Panc1 (cell line): ENCODE measurements around the gene CNNM2. TPM values are rescaled to one million over a fixed set of nuclear protein-coding genes. Genes with fewer than 3 reads are reported as not detected.
A peak's percentile ranks its signal among the peaks of the same experiment; 100 is the strongest.

Experiments
- ATAC-seq: fragments of 200-7000 bp; cut with Tn5 transposase; 2 replicates; pipeline ENCODE4 v1.9.1; 2020; ENCODE audit warnings: mild to moderate bottlenecking, moderate library complexity
- BruUV-seq: library from RNA; stranded (reverse); fragments of 400-500 nt; replicated peaks from 2 replicates; lab custom pipeline; 2021; lab: Mats Ljungman, UMichigan
- CTCF ChIA-PET: fragments of 300-600 bp; sonication (Branson Sonifier 250); formaldehyde crosslinking; loops from one replicate; lab custom pipeline; 2022; ENCODE audit warnings: antibody characterized with exemption; lab: Charles Lee
- POLR2A ChIA-PET: fragments of 300-600 bp; sonication (Branson Sonifier 250); formaldehyde crosslinking; loops from one replicate; lab custom pipeline; 2022; ENCODE audit warnings: antibody characterized with exemption; lab: Charles Lee
- DNase-seq: peaks from one replicate; pipeline ENCODE4 v3.0.0-alpha.2; 2010; ENCODE audit warnings: low read depth, low spot score
- H3K27ac ChIP-seq: 2 replicates; pipeline ENCODE4 v1.5.1; 2011; ENCODE audit warnings: mild to moderate bottlenecking, low read length, inconsistent platforms
- H3K27me3 ChIP-seq: fragments of 200-500 bp; sonication (Bioruptor generic); 2 replicates; pipeline ENCODE4 v1.6.0; 2014; ENCODE audit warnings: low read length, inconsistent platforms; ENCODE audit not compliant: control insufficient read depth, insufficient read depth
- H3K36me3 ChIP-seq: fragments of 200-500 bp; sonication (Bioruptor generic); 2 replicates; pipeline ENCODE4 v1.5.1; 2014; ENCODE audit warnings: inconsistent platforms, mild to moderate bottlenecking, low read length, moderate library complexity; ENCODE audit not compliant: control insufficient read depth, insufficient read depth
- H3K4me1 ChIP-seq: 2 replicates; pipeline ENCODE4 v1.5.1; 2011; ENCODE audit warnings: inconsistent platforms, mild to moderate bottlenecking, low read length, moderate library complexity; ENCODE audit not compliant: control insufficient read depth, insufficient read depth
- H3K4me3 ChIP-seq, 2 experiments: 2 replicates each; pipeline ENCODE4 v1.5.1; 2011 to 2012; ENCODE audit warnings: low read depth in 2 of 2, low read length in 2 of 2, mild to moderate bottlenecking in 2 of 2, inconsistent platforms in 1 of 2, moderate library complexity in 1 of 2
- H3K9me3 ChIP-seq: fragments of 200-500 bp; sonication (Bioruptor generic); 2 replicates; pipeline ENCODE4 v1.5.1; 2014; ENCODE audit warnings: low read depth, mild to moderate bottlenecking, inconsistent platforms, low read length, moderate library complexity; ENCODE audit not compliant: control insufficient read depth, insufficient read depth
- POLR2AphosphoS5 ChIP-seq: IDR thresholded peaks from 2 replicates; pipeline ENCODE4 v1.6.1; 2012; ENCODE audit warnings: mild to moderate bottlenecking, low read depth, low read length, moderate library complexity
- SIN3A ChIP-seq: IDR thresholded peaks from 2 replicates; pipeline ENCODE4 v1.6.1; 2012; ENCODE audit warnings: low read depth, mild to moderate bottlenecking, low read length, moderate library complexity, borderline replicate concordance; ENCODE audit not compliant: insufficient read depth
- TCF7L2 ChIP-seq: IDR thresholded peaks from 2 replicates; pipeline ENCODE4 v1.6.1; 2011; ENCODE audit warnings: mild to moderate bottlenecking, low read depth, low read length, inconsistent platforms
- in situ Hi-C: cut with HindIII; loops from 2 replicates; pipeline ENCODE4 v1.10.0; 2016; ENCODE audit warnings: low sequenced_read_pairs, low pct_unique_long_range_greater_than_20kb
- intact Hi-C: fragments of 100-400 bp; cut with micrococcal nuclease; formaldehyde crosslinking; loops from one replicate; pipeline ENCODE4 v1.10.0; 2022; ENCODE audit not compliant: unreplicated experiment
- total RNA-seq: library from RNA; stranded (reverse); gene quantifications from one replicate; pipeline ENCODE4 v1.2.1, GENCODE V29; 2021; ENCODE audit not compliant: unreplicated experiment
- TF ChIP-seq, protein P1 (sequence below): fragments of 450-650 bp; IDR thresholded peaks from 2 replicates; pipeline ENCODE4 v1.5.1; 2017; ENCODE audit warnings: mild to moderate bottlenecking
- TF ChIP-seq, protein P2 (sequence below), 2 experiments: IDR thresholded peaks; 2 replicates each; pipeline ENCODE4 v1.6.1; 2011 to 2012; ENCODE audit warnings: low read depth in 2 of 2, control low read depth in 1 of 2, low read length in 1 of 2, mild to moderate bottlenecking in 1 of 2, moderate library complexity in 1 of 2; ENCODE audit not compliant: insufficient read depth in 1 of 2

CNNM2 gene
- total RNA-seq, 1 experiment from 2014 or later = 27.1 TPM

DNA sequence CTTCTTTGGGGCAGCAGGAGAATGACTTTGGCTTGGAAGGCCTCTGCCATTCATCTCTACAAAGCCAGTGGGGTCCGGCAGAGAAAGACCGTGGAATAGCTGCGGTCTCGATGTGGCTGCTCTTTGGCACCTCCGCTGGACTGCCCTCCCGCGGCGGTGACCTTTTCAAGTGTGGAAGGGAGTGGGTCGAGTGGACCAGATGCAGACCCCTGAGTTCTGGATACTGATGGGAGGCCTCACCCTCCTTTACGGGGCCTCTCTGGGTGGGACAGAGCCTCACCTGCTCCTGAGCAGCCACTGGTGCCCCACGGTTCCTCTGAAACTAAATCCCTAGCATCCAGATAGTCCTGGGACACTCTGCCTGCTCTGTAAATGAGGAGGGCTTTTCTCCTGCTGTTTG, 161.9 kb downstream of the CNNM2 start:
- Histone ChIP-seq H3K4me3 (no peak overlapping the region), H3K36me3 (peaks cover 12% of the 10 kb centered on the region), H3K27me3 (no peaks in the 10 kb centered on the region)

DNA sequence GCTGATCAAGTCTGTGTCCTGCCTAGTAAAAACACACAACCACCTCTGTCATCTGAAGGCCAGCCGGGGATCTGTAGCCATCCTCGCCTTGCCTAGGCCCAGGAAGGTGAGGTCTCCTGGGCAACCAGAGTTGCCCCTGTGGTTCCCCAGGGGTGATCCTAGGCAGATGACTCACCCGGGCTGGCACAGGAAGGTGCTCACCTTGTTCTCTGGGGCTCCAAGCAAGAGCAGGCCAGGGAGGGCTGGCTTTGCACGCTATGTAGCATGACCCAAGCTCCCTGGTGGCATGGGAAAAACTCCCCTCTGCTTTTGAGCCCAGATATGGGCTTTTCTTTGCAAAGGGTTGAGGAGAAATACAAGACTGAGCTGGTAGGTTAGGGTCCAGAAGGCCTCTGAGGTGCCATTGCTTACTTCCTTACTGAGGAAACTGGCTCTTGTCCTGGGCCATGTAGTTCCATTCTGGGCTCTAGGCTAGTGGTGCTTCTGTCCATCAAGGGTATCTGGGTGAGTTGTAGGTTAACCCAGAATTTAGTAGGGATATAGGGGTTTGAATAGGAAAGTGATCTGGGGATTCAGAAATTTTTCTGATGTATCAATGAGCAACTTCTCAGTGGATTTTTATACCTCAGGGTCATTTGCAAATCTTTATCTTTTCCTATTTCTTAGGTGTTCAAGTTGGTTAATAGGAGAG, 162.9 kb downstream of the CNNM2 start:
- intact Hi-C loops = no loop called here
- Histone ChIP-seq H3K36me3 (peaks cover 22% of the 10 kb centered on the region), H3K27me3 (no peaks in the 10 kb centered on the region), H3K9me3 (no peaks in the 10 kb centered on the region), H3K4me1 (no peaks in the 10 kb centered on the region), H3K4me3 (no peak overlapping the region), H3K27ac (no peak overlapping the region)
- DNase-seq (no peak), ATAC-seq (peak; percentile 30)
- BruUV-seq = no TSS peak
- TF ChIP-seq POLR2AphosphoS5 (peak; percentile 76), TCF7L2 (no peak), SIN3A (no peak)
- TF ChIP-seq, protein P1, sequence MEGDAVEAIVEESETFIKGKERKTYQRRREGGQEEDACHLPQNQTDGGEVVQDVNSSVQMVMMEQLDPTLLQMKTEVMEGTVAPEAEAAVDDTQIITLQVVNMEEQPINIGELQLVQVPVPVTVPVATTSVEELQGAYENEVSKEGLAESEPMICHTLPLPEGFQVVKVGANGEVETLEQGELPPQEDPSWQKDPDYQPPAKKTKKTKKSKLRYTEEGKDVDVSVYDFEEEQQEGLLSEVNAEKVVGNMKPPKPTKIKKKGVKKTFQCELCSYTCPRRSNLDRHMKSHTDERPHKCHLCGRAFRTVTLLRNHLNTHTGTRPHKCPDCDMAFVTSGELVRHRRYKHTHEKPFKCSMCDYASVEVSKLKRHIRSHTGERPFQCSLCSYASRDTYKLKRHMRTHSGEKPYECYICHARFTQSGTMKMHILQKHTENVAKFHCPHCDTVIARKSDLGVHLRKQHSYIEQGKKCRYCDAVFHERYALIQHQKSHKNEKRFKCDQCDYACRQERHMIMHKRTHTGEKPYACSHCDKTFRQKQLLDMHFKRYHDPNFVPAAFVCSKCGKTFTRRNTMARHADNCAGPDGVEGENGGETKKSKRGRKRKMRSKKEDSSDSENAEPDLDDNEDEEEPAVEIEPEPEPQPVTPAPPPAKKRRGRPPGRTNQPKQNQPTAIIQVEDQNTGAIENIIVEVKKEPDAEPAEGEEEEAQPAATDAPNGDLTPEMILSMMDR = no peak
- TF ChIP-seq, protein P2, sequence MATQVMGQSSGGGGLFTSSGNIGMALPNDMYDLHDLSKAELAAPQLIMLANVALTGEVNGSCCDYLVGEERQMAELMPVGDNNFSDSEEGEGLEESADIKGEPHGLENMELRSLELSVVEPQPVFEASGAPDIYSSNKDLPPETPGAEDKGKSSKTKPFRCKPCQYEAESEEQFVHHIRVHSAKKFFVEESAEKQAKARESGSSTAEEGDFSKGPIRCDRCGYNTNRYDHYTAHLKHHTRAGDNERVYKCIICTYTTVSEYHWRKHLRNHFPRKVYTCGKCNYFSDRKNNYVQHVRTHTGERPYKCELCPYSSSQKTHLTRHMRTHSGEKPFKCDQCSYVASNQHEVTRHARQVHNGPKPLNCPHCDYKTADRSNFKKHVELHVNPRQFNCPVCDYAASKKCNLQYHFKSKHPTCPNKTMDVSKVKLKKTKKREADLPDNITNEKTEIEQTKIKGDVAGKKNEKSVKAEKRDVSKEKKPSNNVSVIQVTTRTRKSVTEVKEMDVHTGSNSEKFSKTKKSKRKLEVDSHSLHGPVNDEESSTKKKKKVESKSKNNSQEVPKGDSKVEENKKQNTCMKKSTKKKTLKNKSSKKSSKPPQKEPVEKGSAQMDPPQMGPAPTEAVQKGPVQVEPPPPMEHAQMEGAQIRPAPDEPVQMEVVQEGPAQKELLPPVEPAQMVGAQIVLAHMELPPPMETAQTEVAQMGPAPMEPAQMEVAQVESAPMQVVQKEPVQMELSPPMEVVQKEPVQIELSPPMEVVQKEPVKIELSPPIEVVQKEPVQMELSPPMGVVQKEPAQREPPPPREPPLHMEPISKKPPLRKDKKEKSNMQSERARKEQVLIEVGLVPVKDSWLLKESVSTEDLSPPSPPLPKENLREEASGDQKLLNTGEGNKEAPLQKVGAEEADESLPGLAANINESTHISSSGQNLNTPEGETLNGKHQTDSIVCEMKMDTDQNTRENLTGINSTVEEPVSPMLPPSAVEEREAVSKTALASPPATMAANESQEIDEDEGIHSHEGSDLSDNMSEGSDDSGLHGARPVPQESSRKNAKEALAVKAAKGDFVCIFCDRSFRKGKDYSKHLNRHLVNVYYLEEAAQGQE (IDR thresholded peaks at IDR 0.05; ENCODE audit: insufficient read depth in 1 of 2, low read depth in 2 of 2, low read length in 1 of 2) = no peak
- in situ Hi-C loops = no loop called here
- POLR2A ChIA-PET = interaction anchor here (0.6 kb wide), 1 partner anchor 261 kb away, joined by 4 read pairs; no protein-coding TSS in a partner anchor
- CTCF ChIA-PET = interaction anchor here (0.6 kb wide), 1 partner anchor 164 kb away, joined by 3 read pairs; no protein-coding TSS in a partner anchor

More for the DNA sequence above, 161.9 kb downstream of the CNNM2 start:
- ChIA-PET CTCF (no interaction called here), POLR2A (no interaction called here)
- ATAC-seq (no peak), DNase-seq (no peak)
- in situ Hi-C loops = no loop called here
- H3K27ac ChIP-seq = no peak overlapping the region
- intact Hi-C loops = no loop called here
- H3K4me1 ChIP-seq = no peaks in the 10 kb centered on the region
- BruUV-seq = no TSS peak
- TF ChIP-seq POLR2AphosphoS5 (no peak), TCF7L2 (no peak), SIN3A (no peak)
- TF ChIP-seq, protein P1 = no peak
- TF ChIP-seq, protein P2 (IDR thresholded peaks at IDR 0.05; ENCODE audit: insufficient read depth in 1 of 2, low read depth in 2 of 2, low read length in 1 of 2) = no peak
- H3K9me3 ChIP-seq = no peaks in the 10 kb centered on the region
